PC-3 (cell line): ENCODE results near the gene COL2A1. TPM values are rescaled to one million over a fixed set of nuclear protein-coding genes. Genes with fewer than 3 reads are reported as not detected.

Experiments used
- ATAC-seq: fragments of 200-7000 bp; cut with Tn5 transposase; 2 replicates; pipeline ENCODE4 v1.9.1; 2020; ENCODE audit warnings: mild to moderate bottlenecking, moderate library complexity
- BruUV-seq: library from RNA; stranded (reverse); fragments of 400-500 nt; replicated peaks from 2 replicates; lab custom pipeline; 2021; lab: Mats Ljungman, UMichigan
- CTCF ChIA-PET: fragments of 300-600 bp; sonication (Branson Sonifier 250); formaldehyde crosslinking; loops from one replicate; lab custom pipeline; 2022; ENCODE audit warnings: antibody characterized with exemption; lab: Charles Lee
- POLR2A ChIA-PET: fragments of 300-600 bp; sonication (Branson Sonifier 250); formaldehyde crosslinking; loops from one replicate; lab custom pipeline; 2022; ENCODE audit warnings: antibody characterized with exemption; ENCODE audit not compliant: unreplicated experiment; lab: Charles Lee
- DNase-seq: peaks from one replicate; pipeline ENCODE4 v3.0.0-alpha.2; 2015
- H2AFZ ChIP-seq: fragments of 300-600 bp; sonication (generic); 2 replicates; pipeline ENCODE4 v1.6.0; 2016; ENCODE audit warnings: antibody characterized with exemption, low read length
- H3F3A ChIP-seq: fragments of 300-600 bp; sonication (generic); one replicate; pipeline ENCODE4 v1.6.0; 2017; ENCODE audit warnings: antibody characterized with exemption, low read length, control low read depth, mild to moderate bottlenecking; ENCODE audit not compliant: unreplicated experiment
- H3K27ac ChIP-seq: fragments of 300-600 bp; sonication (generic); 2 replicates; pipeline ENCODE4 v1.5.1; 2016; ENCODE audit warnings: mild to moderate bottlenecking, low read length
- H3K27me3 ChIP-seq: fragments of 300-600 bp; sonication (generic); 2 replicates; pipeline ENCODE4 v1.6.1; 2016; ENCODE audit warnings: low read length, mixed read lengths
- H3K36me3 ChIP-seq: fragments of 300-600 bp; sonication (generic); 2 replicates; pipeline ENCODE4 v1.6.1; 2016; ENCODE audit warnings: low read depth, mixed run types, low read length, mixed read lengths
- H3K4me1 ChIP-seq: fragments of 300-600 bp; sonication (generic); 2 replicates; pipeline ENCODE4 v1.5.1; 2016; ENCODE audit warnings: low read length; ENCODE audit not compliant: insufficient read depth
- H3K4me2 ChIP-seq: fragments of 300-600 bp; sonication (generic); 2 replicates; pipeline ENCODE4 v1.6.0; 2016; ENCODE audit warnings: low read length
- H3K4me3 ChIP-seq: fragments of 300-600 bp; sonication (generic); 2 replicates; pipeline ENCODE4 v1.5.1; 2016; ENCODE audit warnings: mild to moderate bottlenecking, low read length, mixed read lengths
- H3K79me2 ChIP-seq: fragments of 300-600 bp; sonication (generic); 2 replicates; pipeline ENCODE4 v1.6.1; 2017; ENCODE audit warnings: low read length, mixed read lengths
- H3K9ac ChIP-seq: fragments of 300-600 bp; sonication (generic); 2 replicates; pipeline ENCODE4 v1.6.0; 2016; ENCODE audit warnings: mild to moderate bottlenecking, low read length
- H3K9me2 ChIP-seq: fragments of 300-600 bp; sonication (generic); replicated peaks from 2 replicates; pipeline ENCODE4 v1.6.1; 2016; ENCODE audit warnings: mixed run types, low read length, mixed read lengths
- H3K9me3 ChIP-seq: fragments of 300-600 bp; sonication (generic); 2 replicates; pipeline ENCODE4 v1.6.1; 2016; ENCODE audit warnings: low read length, mixed read lengths
- H4K20me1 ChIP-seq: fragments of 300-600 bp; sonication (generic); 2 replicates; pipeline ENCODE4 v1.6.1; 2016; ENCODE audit warnings: low read length, mixed read lengths
- EZH2 ChIP-seq: fragments of 300-600 bp; sonication (generic); IDR thresholded peaks from one replicate; pipeline ENCODE4 v1.6.1; 2017; ENCODE audit warnings: antibody characterized with exemption, mild to moderate bottlenecking, low read length; ENCODE audit not compliant: unreplicated experiment
- EZH2phosphoT487 ChIP-seq: fragments of 300-600 bp; sonication (generic); IDR thresholded peaks from 2 replicates; pipeline ENCODE4 v1.6.1; 2018; ENCODE audit warnings: mild to moderate bottlenecking, antibody characterized with exemption, low read length, borderline replicate concordance
- intact Hi-C: fragments of 100-400 bp; cut with micrococcal nuclease; formaldehyde crosslinking; loops from 2 replicates; pipeline ENCODE4 v1.9.0; 2023
- total RNA-seq: library from RNA; depleted of rRNA; stranded (reverse); fragments of >200 nt; gene quantifications from 2 replicates; pipeline ENCODE4 v1.2.3, GENCODE V29; 2014
- TF ChIP-seq, protein P1 (sequence below): fragments of 300-600 bp; sonication (generic); conservative IDR thresholded peaks from 2 replicates; pipeline ENCODE4 v1.5.1; 2017; ENCODE audit warnings: antibody characterized with exemption, low read depth, mild to moderate bottlenecking, low read length

The COL2A1 gene
- total RNA-seq, 1 experiment from 2014 or later, result 6.7 TPM

GRCh38 chr12:47965581-47965980, 38.7 kb downstream of the COL2A1 start:
- Histone ChIP-seq H3K4me1 (peaks cover 16% of the 10 kb centered on the region), H3K9me2 (no peaks in the 10 kb centered on the region), H3K36me3 (peaks cover 17% of the 10 kb centered on the region), H3K27ac (no peak overlapping the region), H4K20me1 (no peaks in the 10 kb centered on the region), H2AFZ (no peak overlapping the region), H3K4me3 (no peak overlapping the region; the same call in 1 of the 2 replicates), H3K4me2 (peak overlapping the region; percentile 83), H3K27me3 (no peaks in the 10 kb centered on the region), H3K9me3 (no peaks in the 10 kb centered on the region), H3K79me2 (peaks cover 23% of the 10 kb centered on the region), H3K9ac (no peak overlapping the region), H3F3A (no peaks in the 10 kb centered on the region)
- DNase-seq (no peak), ATAC-seq (no peak)
- POLR2A ChIA-PET, result interaction anchor here (0.6 kb wide), 1 partner anchor 317 kb away, joined by 3 read pairs; no protein-coding TSS in a partner anchor
- no TSS peak for BruUV-seq
- intact Hi-C loops, result loop anchor here (2.0 kb wide), 1 partner anchor 199 kb away; no protein-coding TSS in a partner anchor
- CTCF ChIA-PET, result no interaction called here
- TF ChIP-seq, protein P1, sequence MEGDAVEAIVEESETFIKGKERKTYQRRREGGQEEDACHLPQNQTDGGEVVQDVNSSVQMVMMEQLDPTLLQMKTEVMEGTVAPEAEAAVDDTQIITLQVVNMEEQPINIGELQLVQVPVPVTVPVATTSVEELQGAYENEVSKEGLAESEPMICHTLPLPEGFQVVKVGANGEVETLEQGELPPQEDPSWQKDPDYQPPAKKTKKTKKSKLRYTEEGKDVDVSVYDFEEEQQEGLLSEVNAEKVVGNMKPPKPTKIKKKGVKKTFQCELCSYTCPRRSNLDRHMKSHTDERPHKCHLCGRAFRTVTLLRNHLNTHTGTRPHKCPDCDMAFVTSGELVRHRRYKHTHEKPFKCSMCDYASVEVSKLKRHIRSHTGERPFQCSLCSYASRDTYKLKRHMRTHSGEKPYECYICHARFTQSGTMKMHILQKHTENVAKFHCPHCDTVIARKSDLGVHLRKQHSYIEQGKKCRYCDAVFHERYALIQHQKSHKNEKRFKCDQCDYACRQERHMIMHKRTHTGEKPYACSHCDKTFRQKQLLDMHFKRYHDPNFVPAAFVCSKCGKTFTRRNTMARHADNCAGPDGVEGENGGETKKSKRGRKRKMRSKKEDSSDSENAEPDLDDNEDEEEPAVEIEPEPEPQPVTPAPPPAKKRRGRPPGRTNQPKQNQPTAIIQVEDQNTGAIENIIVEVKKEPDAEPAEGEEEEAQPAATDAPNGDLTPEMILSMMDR, result no peak
- TF ChIP-seq EZH2phosphoT487, result no peak
- no peak for TF ChIP-seq EZH2

DNA sequence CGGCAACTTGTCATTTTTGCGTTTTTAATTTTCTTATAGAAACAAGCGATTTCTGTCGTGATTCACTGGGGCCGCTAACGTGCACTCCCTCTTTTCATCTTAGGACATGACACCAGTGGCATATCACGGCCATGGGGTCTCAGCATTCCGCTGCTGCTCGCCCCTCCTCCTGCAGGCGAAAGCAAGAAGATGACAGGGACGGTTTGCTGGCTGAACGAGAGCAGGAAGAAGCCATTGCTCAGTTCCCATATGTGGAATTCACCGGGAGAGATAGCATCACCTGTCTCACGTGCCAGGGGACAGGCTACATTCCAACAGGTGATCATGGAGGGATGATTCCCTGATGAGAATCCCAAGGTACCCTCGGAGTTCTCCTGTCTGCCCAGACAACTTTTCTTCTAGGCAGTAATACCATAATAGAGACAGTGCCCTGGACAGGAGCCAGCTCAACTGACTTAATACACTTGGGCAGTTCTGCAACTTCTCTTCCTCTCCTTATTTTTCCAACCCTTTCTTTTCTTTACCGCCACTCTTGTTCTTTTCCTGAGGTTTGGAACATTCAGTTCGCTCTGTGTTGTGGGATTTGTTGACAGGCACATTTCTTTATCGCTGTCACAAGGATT, 40.1 kb downstream of the COL2A1 start:
- H3K79me2 ChIP-seq, result peaks cover 23% of the 10 kb centered on the region
- H3K9ac ChIP-seq, result peak overlapping the region; percentile 82
- H3K4me2 ChIP-seq, result peak overlapping the region; percentile 83
- TSS peak; percentile 26 for BruUV-seq
- H2AFZ ChIP-seq, result peak overlapping the region; percentile 98
- no peaks in the 10 kb centered on the region for H3F3A ChIP-seq
- no peaks in the 10 kb centered on the region for H3K27me3 ChIP-seq
- no peak for TF ChIP-seq EZH2phosphoT487
- no peak for TF ChIP-seq EZH2
- TF ChIP-seq, protein P1, result no peak
- peak overlapping the region; percentile 86 for H3K4me3 ChIP-seq
- no peaks in the 10 kb centered on the region for H4K20me1 ChIP-seq
- H3K27ac ChIP-seq, result no peak overlapping the region
- ChIA-PET POLR2A (interaction anchor here (0.6 kb wide), 2 partner anchors 38 to 48 kb away, joined by 3 to 4 read pairs; no protein-coding TSS in a partner anchor), CTCF (interaction anchor here (0.7 kb wide), 2 partner anchors 59 to 156 kb away, joined by 3 to 4 read pairs; partner anchors contain the start of gene VDR)
- ATAC-seq (no peak; the same call in none of the 2 replicates), DNase-seq (peak; percentile 34)
- H3K36me3 ChIP-seq, result peaks cover 17% of the 10 kb centered on the region
- H3K9me2 ChIP-seq, result no peaks in the 10 kb centered on the region
- peaks cover 16% of the 10 kb centered on the region for H3K4me1 ChIP-seq
- intact Hi-C loops, result loop anchor here (2.0 to 5.0 kb wide), 3 partner anchors 38 to 201 kb away; partner anchors contain the start of gene COL2A1
- H3K9me3 ChIP-seq, result no peaks in the 10 kb centered on the region
